OCI-LY7 (cell line): ENCODE measurements around the gene GNAQ. TPM values are rescaled to one million over a fixed set of nuclear protein-coding genes. Genes with fewer than 3 reads are reported as not detected.

ENCODE experiments used
- BruUV-seq: library from RNA; stranded (reverse); fragments of 400-500 nt; replicated peaks from 2 replicates; lab custom pipeline; 2021; lab: Mats Ljungman, UMichigan
- CTCF ChIA-PET: fragments of 300-600 bp; sonication (Branson Sonifier 250); formaldehyde crosslinking; loops from one replicate; lab custom pipeline; 2022; ENCODE audit warnings: antibody characterized with exemption; ENCODE audit not compliant: unreplicated experiment; lab: Charles Lee
- POLR2A ChIA-PET: fragments of 300-600 bp; sonication (Branson Sonifier 250); formaldehyde crosslinking; loops from one replicate; lab custom pipeline; 2022; ENCODE audit warnings: antibody characterized with exemption; lab: Charles Lee
- DNase-seq: peaks from one replicate; pipeline ENCODE4 v3.0.0-alpha.2; 2015; ENCODE audit warnings: low spot score
- H2AFZ ChIP-seq: fragments of 200-600 bp; sonication (generic), shearing (Covaris generic); 2 replicates; pipeline ENCODE4 v1.6.1; 2014; ENCODE audit warnings: mild to moderate bottlenecking, antibody characterized with exemption, low read length, moderate library complexity
- H3K27ac ChIP-seq: fragments of 200-600 bp; sonication (generic); 2 replicates; pipeline ENCODE4 v1.5.1; 2014; ENCODE audit warnings: mixed run types, low read depth, mild to moderate bottlenecking, moderate library complexity, low read length, inconsistent platforms; ENCODE audit not compliant: poor library complexity, severe bottlenecking
- H3K36me3 ChIP-seq: fragments of 200-600 bp; sonication (generic); 2 replicates; pipeline ENCODE4 v1.6.1; 2014; ENCODE audit warnings: mild to moderate bottlenecking, antibody characterized with exemption, low read length, moderate library complexity, mixed read lengths; ENCODE audit not compliant: insufficient read depth
- H3K4me1 ChIP-seq: fragments of 200-600 bp; sonication (generic); 2 replicates; pipeline ENCODE4 v1.5.1; 2014; ENCODE audit warnings: mild to moderate bottlenecking, low read length; ENCODE audit not compliant: insufficient read depth, poor library complexity, severe bottlenecking
- H3K4me2 ChIP-seq: fragments of 200-600 bp; sonication (generic); 2 replicates; pipeline ENCODE4 v1.6.1; 2014; ENCODE audit warnings: mild to moderate bottlenecking, low read length
- H3K4me3 ChIP-seq: fragments of 200-600 bp; sonication (generic); 2 replicates; pipeline ENCODE4 v1.5.1; 2014; ENCODE audit warnings: mild to moderate bottlenecking, low read depth, low read length; ENCODE audit not compliant: poor library complexity, severe bottlenecking
- H3K79me2 ChIP-seq: fragments of 200-600 bp; sonication (generic); 2 replicates; pipeline ENCODE4 v1.6.1; 2016; ENCODE audit warnings: low read depth, mild to moderate bottlenecking, low read length, moderate library complexity, mixed read lengths; ENCODE audit not compliant: insufficient read depth
- H3K9me2 ChIP-seq: fragments of 200-600 bp; sonication (generic); 2 replicates; pipeline ENCODE4 v1.6.1; 2016; ENCODE audit warnings: mild to moderate bottlenecking, low read length, mixed read lengths; ENCODE audit not compliant: insufficient read depth
- H3K9me3 ChIP-seq: fragments of 200-600 bp; sonication (generic); 2 replicates; pipeline ENCODE4 v1.6.1; 2014; ENCODE audit warnings: mild to moderate bottlenecking, mixed run types, low read length, mixed read lengths
- H4K20me1 ChIP-seq: fragments of 200-600 bp; sonication (generic); 2 replicates; pipeline ENCODE4 v1.6.1; 2014; ENCODE audit warnings: mild to moderate bottlenecking, antibody characterized with exemption, low read length, moderate library complexity, mixed read lengths; ENCODE audit not compliant: insufficient read depth
- EZH2phosphoT487 ChIP-seq: fragments of 200-600 bp; sonication (generic); IDR thresholded peaks from 2 replicates; pipeline ENCODE4 v1.6.1; 2018; ENCODE audit warnings: low read depth, borderline replicate concordance, mild to moderate bottlenecking, mixed run types, antibody characterized with exemption, low read length, moderate library complexity, mixed read lengths
- intact Hi-C: fragments of 100-400 bp; cut with micrococcal nuclease; formaldehyde crosslinking; loops from one replicate; pipeline ENCODE4 v1.10.0; 2022; ENCODE audit not compliant: unreplicated experiment
- total RNA-seq, 2 experiments: library from RNA; depleted of rRNA in 1 of 2; stranded (reverse); fragments of >200 nt in 1 of 2; shearing (Covaris generic) in 1 of 2; gene quantifications; 2 replicates each; pipeline ENCODE4 v1.2.3, GENCODE V29; 2014 to 2022
- TF ChIP-seq, protein P1 (sequence below): fragments of 200-600 bp; sonication (generic); conservative IDR thresholded peaks from 2 replicates; pipeline ENCODE4 v1.5.1; 2014; ENCODE audit warnings: mild to moderate bottlenecking, antibody characterized with exemption, low read length, moderate library complexity, mixed read lengths

GNAQ gene
- total RNA-seq, 2 experiments from 2014 or later = not detected

GRCh38 chr9:77909306-77909705 is 122.3 kb downstream of the GNAQ start:
- no peaks in the 10 kb centered on the region for H3K9me3 ChIP-seq
- H3K4me3 ChIP-seq = no peak overlapping the region
- no peak overlapping the region for H2AFZ ChIP-seq
- H3K79me2 ChIP-seq = no peaks in the 10 kb centered on the region
- intact Hi-C loops = no loop called here
- H3K4me2 ChIP-seq = no peak overlapping the region
- no peak overlapping the region for H3K27ac ChIP-seq
- ChIA-PET CTCF (no interaction called here), POLR2A (no interaction called here)
- H3K9me2 ChIP-seq = no peaks in the 10 kb centered on the region
- no peaks in the 10 kb centered on the region for H4K20me1 ChIP-seq
- no peaks in the 10 kb centered on the region for H3K36me3 ChIP-seq
- no peak for DNase-seq
- TF ChIP-seq, protein P1, sequence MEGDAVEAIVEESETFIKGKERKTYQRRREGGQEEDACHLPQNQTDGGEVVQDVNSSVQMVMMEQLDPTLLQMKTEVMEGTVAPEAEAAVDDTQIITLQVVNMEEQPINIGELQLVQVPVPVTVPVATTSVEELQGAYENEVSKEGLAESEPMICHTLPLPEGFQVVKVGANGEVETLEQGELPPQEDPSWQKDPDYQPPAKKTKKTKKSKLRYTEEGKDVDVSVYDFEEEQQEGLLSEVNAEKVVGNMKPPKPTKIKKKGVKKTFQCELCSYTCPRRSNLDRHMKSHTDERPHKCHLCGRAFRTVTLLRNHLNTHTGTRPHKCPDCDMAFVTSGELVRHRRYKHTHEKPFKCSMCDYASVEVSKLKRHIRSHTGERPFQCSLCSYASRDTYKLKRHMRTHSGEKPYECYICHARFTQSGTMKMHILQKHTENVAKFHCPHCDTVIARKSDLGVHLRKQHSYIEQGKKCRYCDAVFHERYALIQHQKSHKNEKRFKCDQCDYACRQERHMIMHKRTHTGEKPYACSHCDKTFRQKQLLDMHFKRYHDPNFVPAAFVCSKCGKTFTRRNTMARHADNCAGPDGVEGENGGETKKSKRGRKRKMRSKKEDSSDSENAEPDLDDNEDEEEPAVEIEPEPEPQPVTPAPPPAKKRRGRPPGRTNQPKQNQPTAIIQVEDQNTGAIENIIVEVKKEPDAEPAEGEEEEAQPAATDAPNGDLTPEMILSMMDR = no peak
- no peak for TF ChIP-seq EZH2phosphoT487
- no peaks in the 10 kb centered on the region for H3K4me1 ChIP-seq
- no TSS peak for BruUV-seq

GRCh38 chr9:77908293-77908692 is 123.3 kb downstream of the GNAQ start:
- no peaks in the 10 kb centered on the region for H3K9me3 ChIP-seq
- H3K27ac ChIP-seq = no peak overlapping the region
- intact Hi-C loops = no loop called here
- H2AFZ ChIP-seq = no peak overlapping the region
- no peaks in the 10 kb centered on the region for H3K4me1 ChIP-seq
- no peaks in the 10 kb centered on the region for H4K20me1 ChIP-seq
- H3K36me3 ChIP-seq = no peaks in the 10 kb centered on the region
- no peak for DNase-seq
- H3K4me2 ChIP-seq = no peak overlapping the region
- TF ChIP-seq, protein P1 = no peak
- no peak for TF ChIP-seq EZH2phosphoT487
- H3K4me3 ChIP-seq = no peak overlapping the region
- no TSS peak for BruUV-seq
- H3K79me2 ChIP-seq = no peaks in the 10 kb centered on the region
- ChIA-PET CTCF (no interaction called here), POLR2A (no interaction called here)
- no peaks in the 10 kb centered on the region for H3K9me2 ChIP-seq

- H4K20me1 ChIP-seq = no peaks in the 10 kb centered on the region
- no peaks in the 10 kb centered on the region for H3K36me3 ChIP-seq
- no peaks in the 10 kb centered on the region for H3K9me2 ChIP-seq
- H2AFZ ChIP-seq = no peak overlapping the region
- H3K9me3 ChIP-seq = no peaks in the 10 kb centered on the region
- H3K79me2 ChIP-seq = no peaks in the 10 kb centered on the region
- no peak overlapping the region for H3K27ac ChIP-seq
- H3K4me3 ChIP-seq = no peak overlapping the region
- H3K4me2 ChIP-seq = no peak overlapping the region
- no peaks in the 10 kb centered on the region for H3K4me1 ChIP-seq
- intact Hi-C loops = no loop called here
- BruUV-seq = no TSS peak
- TF ChIP-seq EZH2phosphoT487 = no peak
- TF ChIP-seq, protein P1 = no peak
- POLR2A ChIA-PET = no interaction called here
- CTCF ChIA-PET = no interaction called here
- no peak for DNase-seq
These were observed 124.0 kb downstream of the GNAQ start for GRCh38 chr9:77907585-77907984.
